HepG2 (cell line): ENCODE data around the gene TNFRSF6B. TPM values are rescaled to one million over a fixed set of nuclear protein-coding genes. Genes with fewer than 3 reads are reported as not detected.

Experiments used
- AHDC1 ChIP-seq: sonication (generic); formaldehyde crosslinking; IDR thresholded peaks from 2 replicates; pipeline ENCODE4 v1.5.1; 2020; ENCODE audit warnings: mild to moderate bottlenecking, missing genetic modification reagents, borderline replicate concordance
- JUNB ChIP-seq: sonication (generic); formaldehyde crosslinking; IDR thresholded peaks from 2 replicates; pipeline ENCODE4 v1.8.0; 2022; ENCODE audit warnings: missing genetic modification reagents, mild to moderate bottlenecking, borderline replicate concordance
- NR2F6 ChIP-seq, 2 experiments: IDR thresholded peaks; 2 replicates each; pipeline ENCODE4 v1.6.1; 2016; ENCODE audit warnings: antibody characterized with exemption in 1 of 2, mild to moderate bottlenecking in 1 of 2
- PRDM10 ChIP-seq: sonication (generic); formaldehyde crosslinking; IDR thresholded peaks from 2 replicates; pipeline ENCODE4 v1.4.0; 2020; ENCODE audit warnings: low read depth, missing genetic modification reagents
- RBFOX2 ChIP-seq: fragments of 200-400 bp; formaldehyde crosslinking; IDR thresholded peaks from 2 replicates; pipeline ENCODE4 v1.6.1; 2017; ENCODE audit warnings: low read depth, mild to moderate bottlenecking, low read length
- REST ChIP-seq, 2 experiments: IDR thresholded peaks; 2 replicates each; pipeline ENCODE4 v1.6.1; 2011 to 2012; ENCODE audit warnings: low read length in 2 of 2, borderline replicate concordance in 1 of 2, low read depth in 1 of 2, mild to moderate bottlenecking in 1 of 2, moderate library complexity in 1 of 2
- SRY ChIP-seq: sonication (generic); formaldehyde crosslinking; IDR thresholded peaks from 2 replicates; pipeline ENCODE4 v1.8.0; 2022; ENCODE audit warnings: mild to moderate bottlenecking, missing genetic modification reagents
- TAF1 ChIP-seq: sonication (generic); formaldehyde crosslinking; IDR thresholded peaks from 2 replicates; pipeline ENCODE4 v1.4.0; 2020; ENCODE audit warnings: missing genetic modification reagents
- ZBTB38 ChIP-seq: sonication (generic); formaldehyde crosslinking; IDR thresholded peaks from 2 replicates; pipeline ENCODE4 v1.5.1; 2020; ENCODE audit warnings: mild to moderate bottlenecking, missing genetic modification reagents
- ZC3H4 ChIP-seq: sonication (generic); formaldehyde crosslinking; IDR thresholded peaks from 2 replicates; pipeline ENCODE4 v1.4.0; 2020; ENCODE audit warnings: missing genetic modification reagents, borderline replicate concordance
- ZNF12 ChIP-seq: sonication (generic); formaldehyde crosslinking; IDR thresholded peaks from 2 replicates; pipeline ENCODE4 v1.5.0; 2020; ENCODE audit warnings: missing genetic modification reagents
- ZNF121 ChIP-seq: sonication (generic); formaldehyde crosslinking; IDR thresholded peaks from 2 replicates; pipeline ENCODE4 v1.5.0; 2020; ENCODE audit warnings: mild to moderate bottlenecking, missing genetic modification reagents
- ZNF251 ChIP-seq: sonication (generic); formaldehyde crosslinking; IDR thresholded peaks from 2 replicates; pipeline ENCODE4 v1.9.0; 2021; ENCODE audit warnings: mild to moderate bottlenecking, missing genetic modification reagents
- ZNF431 ChIP-seq: sonication (generic); formaldehyde crosslinking; IDR thresholded peaks from 2 replicates; pipeline ENCODE4 v1.9.0; 2022; ENCODE audit warnings: missing genetic modification reagents, low read depth, mild to moderate bottlenecking, borderline replicate concordance
- ZNF557 ChIP-seq: sonication (generic); formaldehyde crosslinking; IDR thresholded peaks from 2 replicates; pipeline ENCODE4 v1.4.0; 2020; ENCODE audit warnings: missing genetic modification reagents
- polyA plus RNA-seq, 8 experiments: library from polyadenylated mRNA; depleted of rRNA in 3 of 8; stranded (reverse) in 7 of 8; unstranded in 1 of 8; fragments of >200 nt; fragmentation: Illumina TruSeq in 4 of 8; extraction: Trizol in 4 of 8; gene quantifications; 2 replicates each; pipeline versions ENCODE4 v1.2.1 to v1.2.3, GENCODE V29; 2011 to 2016; ENCODE audit warnings: low read depth in 4 of 8, missing spikeins in 1 of 8, mixed read lengths in 1 of 8; ENCODE audit not compliant: insufficient read depth in 1 of 8
- total RNA-seq, 5 experiments: library from RNA; depleted of rRNA; stranded (reverse); fragments of >200 nt; fragmentation: Illumina TruSeq; extraction: Trizol; gene quantifications; 2 replicates each; pipeline ENCODE4 v1.2.3, GENCODE V29; 2016; ENCODE audit warnings: low read depth in 1 of 5

TNFRSF6B gene
- total and polyA plus RNA-seq, 2 of the 13 experiments (the other 11 are each of a cell fraction or from before 2014, with no cell fraction given): 0.24 TPM; not detected in 1

- TF ChIP-seq PRDM10 (CRISPR knock-in tag): 0 out of 2 replicates have a peak, but pooled peaks have one; percentile 38
- peak; percentile 51; the same call in 1 of the 2 replicates for TF ChIP-seq ZNF12 (CRISPR knock-in tag)
- TF ChIP-seq NR2F6 (IDR thresholded peaks at IDR 0.05): peak; percentile 78
- TF ChIP-seq NR2F6 (CRISPR knock-in tag; IDR thresholded peaks at IDR 0.05): peak; percentile 96
- TF ChIP-seq SRY (CRISPR knock-in tag): peak; percentile 36; the same call in 1 of the 2 replicates
- peak; percentile 75; the same call in 1 of the 2 replicates for TF ChIP-seq ZNF251 (CRISPR knock-in tag)
- TF ChIP-seq REST (IDR thresholded peaks at IDR 0.05; ENCODE audit: borderline replicate concordance in 1 of 2, low read depth in 1 of 2, low read length in 2 of 2): peak in 1 of 2 experiments; percentile 72; a peak in 2 of 4 replicates
- TF ChIP-seq AHDC1 (CRISPR knock-in tag): no peak
- peak; percentile 54 for TF ChIP-seq ZBTB38 (CRISPR knock-in tag)
- peak; percentile 60; the same call in 1 of the 2 replicates for TF ChIP-seq ZNF557 (CRISPR knock-in tag)
- peak; percentile 90 for TF ChIP-seq RBFOX2
- TF ChIP-seq ZNF121 (CRISPR knock-in tag): no peak; the same call in 1 of the 2 replicates
- TF ChIP-seq ZNF431: peak; percentile 90; the same call in 1 of the 2 replicates
- TF ChIP-seq TAF1 (CRISPR knock-in tag): peak; percentile 94
- no peak for TF ChIP-seq JUNB (CRISPR knock-in tag)
- peak; percentile 81; the same call in 1 of the 2 replicates for TF ChIP-seq ZC3H4 (CRISPR knock-in tag)
These were observed 41.7 kb downstream of the TNFRSF6B start (continued) for GRCh38 chr20:63737945-63738686.
